Endothelial cell of umbilical vein (primary cell): ENCODE results near the gene MARVELD3. TPM values are rescaled to one million over a fixed set of nuclear protein-coding genes. Genes with fewer than 3 reads are reported as not detected.

Experiments
- polyA plus RNA-seq, 4 experiments: library from polyadenylated mRNA; depleted of rRNA in 3 of 4; stranded (reverse) in 3 of 4; unstranded in 1 of 4; fragments of >200 nt; gene quantifications; 2 replicates each; pipeline versions ENCODE4 v1.2.1 to v1.2.3, GENCODE V29; 2011 to 2012; ENCODE audit warnings: missing spikeins in 1 of 4
- small RNA-seq: library from RNA; depleted of rRNA; stranded (forward); fragments of <200 nt; gene quantifications from one replicate; pipeline ENCODE3, GENCODE V24; 2012; ENCODE audit warnings: low replicate concordance, low read depth; ENCODE audit not compliant: insufficient read depth, insufficient read length
- total RNA-seq: library from RNA; stranded (reverse); gene quantifications from 2 replicates; pipeline ENCODE4 v1.2.3, GENCODE V29; 2021

The MARVELD3 gene
- total and polyA plus RNA-seq, 2 donors (not counting 3 experiments of a cell fraction or from before 2014, with no cell fraction given), result not detected

Small RNA genes within 50 kb of the gene (small RNA-seq; reads per million reads assigned to genes)
- not detected for gene RNU6-208P

Other genes with a start within 250 kb of the MARVELD3 start
- gene TLE7, start 184.1 kb upstream of the MARVELD3 start, total RNA-seq, result not detected in 2 replicates
- gene TLE7, start 184.1 kb upstream of the MARVELD3 start, polyA plus RNA-seq, result not detected in 2 replicates
- gene ZNF23, start 163.9 kb upstream of the MARVELD3 start, total RNA-seq, result 4.7 and 6.4 TPM in 2 replicates
- 2.1 TPM in 2 replicates for gene ZNF23, start 163.9 kb upstream of the MARVELD3 start, polyA plus RNA-seq
- 2.3 and 2.6 TPM in 2 replicates for gene ZNF19, start 136.9 kb upstream of the MARVELD3 start, total RNA-seq
- gene ZNF19, start 136.9 kb upstream of the MARVELD3 start, polyA plus RNA-seq, result 0.64 and 0.98 TPM in 2 replicates
- gene CHST4, start 99.8 kb upstream of the MARVELD3 start, total RNA-seq, result not detected in 2 replicates
- not detected in 2 replicates for gene CHST4, start 99.8 kb upstream of the MARVELD3 start, polyA plus RNA-seq
- not detected in 2 replicates for gene TAT, start 49.1 kb upstream of the MARVELD3 start, total RNA-seq
- not detected in 2 replicates for gene TAT, start 49.1 kb upstream of the MARVELD3 start, polyA plus RNA-seq
- 8.0 and 8.2 TPM in 2 replicates for gene PHLPP2, start 98.5 kb downstream of the MARVELD3 start, total RNA-seq
- 3.7 and 4.1 TPM in 2 replicates for gene PHLPP2, start 98.5 kb downstream of the MARVELD3 start, polyA plus RNA-seq
- 85.3 and 88.4 TPM in 2 replicates for gene AP1G1, start 182.7 kb downstream of the MARVELD3 start, total RNA-seq
- gene AP1G1, start 182.7 kb downstream of the MARVELD3 start, polyA plus RNA-seq, result 55.5 and 57.4 TPM in 2 replicates
- 23.9 and 24.9 TPM in 2 replicates for gene ATXN1L, start 219.8 kb downstream of the MARVELD3 start, total RNA-seq
- gene ATXN1L, start 219.8 kb downstream of the MARVELD3 start, polyA plus RNA-seq, result 14.9 and 15.6 TPM in 2 replicates